GM19023 (cell line): ENCODE results near the gene HIVEP3.
"Not testable (repeated sequence)": the region's sequence is repeated elsewhere in the genome, so short reads cannot be mapped to it uniquely, and the experiment has no call there.

Source experiments
- ATAC-seq: cut with Tn5 transposase; IDR thresholded peaks from one replicate; pipeline ENCODE4 v1.9.1; 2021; ENCODE audit warnings: mild to moderate bottlenecking, moderate library complexity; ENCODE audit not compliant: unreplicated experiment

HIVEP3 gene

GRCh38 chr1:41924911-41925310, 6.2 kb upstream of the HIVEP3 start:
- ATAC-seq: no peak

GRCh38 chr1:41921271-41921670, 2.5 kb upstream of the HIVEP3 start:
- not testable (repeated sequence) for ATAC-seq

GRCh38 chr1:41920658-41921057, 1.9 kb upstream of the HIVEP3 start:
- no peak for ATAC-seq

- peak; percentile 75 for ATAC-seq
Observed at GRCh38 chr1:41919764-41920397, 1.2 kb upstream of the HIVEP3 start.

GRCh38 chr1:41919131-41919530, 409 bp upstream of the HIVEP3 start:
- ATAC-seq: no peak

- ATAC-seq: no peak
Observed at GRCh38 chr1:41917835-41918449, 780 bp downstream of the HIVEP3 start.

GRCh38 chr1:41917076-41917475, 1.6 kb downstream of the HIVEP3 start:
- ATAC-seq: no peak

GRCh38 chr1:41915786-41916571, 2.7 kb downstream of the HIVEP3 start:
- no peak for ATAC-seq

- ATAC-seq: no peak
Observed at GRCh38 chr1:41914516-41914915, 4.2 kb downstream of the HIVEP3 start.

GRCh38 chr1:41913014-41913413, 5.7 kb downstream of the HIVEP3 start:
- ATAC-seq: no peak

GRCh38 chr1:41908288-41908895, 10.3 kb downstream of the HIVEP3 start:
- no peak for ATAC-seq

GRCh38 chr1:41907446-41907845, 11.3 kb downstream of the HIVEP3 start:
- no peak for ATAC-seq

GRCh38 chr1:41906943-41907342, 11.8 kb downstream of the HIVEP3 start:
- no peak for ATAC-seq

- ATAC-seq: no peak
Observed at GRCh38 chr1:41905093-41905675, 13.5 kb downstream of the HIVEP3 start.

- no peak for ATAC-seq
Observed at GRCh38 chr1:41902664-41903063, 16.1 kb downstream of the HIVEP3 start.

GRCh38 chr1:41902159-41902577, 16.6 kb downstream of the HIVEP3 start:
- no peak for ATAC-seq

GRCh38 chr1:41901551-41901950, 17.2 kb downstream of the HIVEP3 start:
- no peak for ATAC-seq

GRCh38 chr1:41900603-41901444, 17.9 kb downstream of the HIVEP3 start:
- no peak for ATAC-seq

GRCh38 chr1:41898191-41898713, 20.5 kb downstream of the HIVEP3 start:
- ATAC-seq: no peak

GRCh38 chr1:41895552-41895951, 23.2 kb downstream of the HIVEP3 start:
- ATAC-seq: no peak
